ENCODE results near the gene TSPO2.
"Not testable (repeated sequence)": the region's sequence is repeated elsewhere in the genome, so short reads cannot be mapped to it uniquely, and the experiment has no call there.

- not testable (repeated sequence) for TF ChIP-seq CTCF (IDR thresholded peaks at IDR 0.05; ENCODE audit: insufficient read depth, low read length, poor library complexity, severe bottlenecking); EZH2phosphoT487 (conservative IDR thresholded peaks at IDR 0.05; ENCODE audit: low read length)
Measured at GRCh38 chr6:41015860-41016259, 26.4 kb upstream of the TSPO2 start.
